Prostate gland (tissue), 2 donors: Measurements from ENCODE around the gene SLC25A26.

Experiments used
- CTCF ChIP-seq, 4 experiments: fragments of 200-600 bp in 2 of 4; fragments of 450-650 bp in 2 of 4; sonication (generic) in 2 of 4; IDR thresholded peaks; 1 replicate in 3 of 4; 2 replicates in 1 of 4; pipeline ENCODE4 v1.5.1; 2016 to 2019; ENCODE audit warnings: antibody characterized with exemption in 4 of 4, mild to moderate bottlenecking in 2 of 4, moderate library complexity in 2 of 4
- POLR2AphosphoS5 ChIP-seq: sonication (generic); formaldehyde crosslinking; IDR thresholded peaks from one replicate; pipeline ENCODE4 v1.6.1; 2017; ENCODE audit warnings: antibody characterized with exemption

GRCh38 chr3:66395635-66396034 is 174.8 kb downstream of the SLC25A26 start:
- TF ChIP-seq CTCF (IDR thresholded peaks at IDR 0.05) (no peak), POLR2AphosphoS5 (no peak)
